NK-92 treated with Interleukin-12 subunit alpha and Interleukin-12 subunit beta, amount 100 ng/mL, for 24 hours (cell line): ENCODE data around the gene PLEKHG4B.
"Not testable (repeated sequence)": the region's sequence is repeated elsewhere in the genome, so short reads cannot be mapped to it uniquely, and the experiment has no call there.

Experiments used
- DNase-seq: peaks from one replicate; lab custom pipeline; 2025; lab: John Stamatoyannopoulos, UW

The PLEKHG4B gene

DNA sequence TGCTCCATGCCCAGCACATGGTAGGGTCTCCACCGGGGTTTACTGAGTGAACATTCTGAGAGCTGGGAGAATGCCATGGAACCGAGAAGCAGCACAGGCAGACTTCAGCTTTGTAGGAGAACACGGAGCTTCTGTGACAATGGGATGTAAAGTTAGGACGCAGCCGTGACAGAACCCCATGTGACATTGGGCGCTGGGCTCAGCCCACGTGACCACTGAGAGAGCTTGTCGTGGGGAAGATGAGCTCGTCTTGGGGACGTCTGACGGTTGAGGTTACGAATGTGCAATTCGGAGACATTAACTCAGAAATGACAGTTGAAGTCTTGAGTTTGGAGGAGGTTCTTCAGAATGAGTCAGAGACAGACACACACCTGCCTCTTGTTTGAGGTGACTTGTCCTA lies 139.7 kb downstream of the PLEKHG4B start:
- DNase-seq, result no peak

- DNase-seq, result not testable (repeated sequence)
Measured at GRCh38 chr5:233426-233825, 141.5 kb downstream of the PLEKHG4B start.

DNA sequence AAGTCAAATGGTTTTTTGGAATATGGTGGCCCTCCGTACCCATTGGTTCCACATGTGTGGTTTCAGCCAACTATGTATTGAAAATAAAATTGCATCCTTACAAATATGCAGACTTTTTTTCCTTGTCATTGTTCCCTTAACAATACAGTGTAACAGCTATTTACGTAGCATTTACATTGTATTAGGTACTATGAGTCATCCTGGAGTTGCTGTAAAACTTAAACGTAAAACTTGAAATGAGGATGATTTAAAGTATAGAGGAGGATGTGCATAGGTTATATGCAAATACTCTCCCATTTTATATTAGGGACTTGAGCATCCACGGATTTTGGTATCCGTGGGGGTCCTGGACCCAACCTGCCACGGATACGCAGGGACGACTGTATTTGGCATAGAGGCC lies 142.5 kb downstream of the PLEKHG4B start:
- DNase-seq, result no peak

- not testable (repeated sequence) for DNase-seq
Measured at GRCh38 chr5:235527-235926, 143.6 kb downstream of the PLEKHG4B start.

DNA sequence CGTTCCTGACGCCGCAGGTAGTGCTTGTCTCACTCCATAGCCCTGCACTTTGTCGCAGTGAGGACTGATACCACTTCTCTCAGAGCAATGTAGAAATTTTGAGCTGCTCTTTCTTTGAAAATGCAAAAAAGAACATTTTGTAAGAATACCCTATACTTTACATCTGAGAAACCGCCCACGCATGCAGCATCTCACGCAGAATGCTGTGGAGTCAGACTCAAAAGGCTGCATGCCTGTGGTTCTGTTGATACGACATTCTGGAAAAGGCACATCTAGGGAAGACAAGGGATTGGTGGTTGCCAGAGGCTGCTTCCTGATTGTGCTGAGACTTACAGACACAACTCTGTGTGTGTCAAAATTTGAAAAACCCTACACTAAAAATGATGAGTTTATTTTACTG lies 146.0 kb downstream of the PLEKHG4B start:
- DNase-seq, result not testable (repeated sequence)
